ENCODE results near the gene NUDT21.
"Not testable (repeated sequence)": the region's sequence is repeated elsewhere in the genome, so short reads cannot be mapped to it uniquely, and the experiment has no call there.

The NUDT21 gene

GRCh38 chr16:56450986-56451752 lies at the start of gene NUDT21, which contains the start of gene OGFOD1:
TSS of gene NUDT21 (minus strand) at chr16:56451332. CDS start at chr16:56451202, 130 bp downstream.
TSS of gene OGFOD1 (plus strand) at chr16:56451554. CDS start at chr16:56451613, 59 bp downstream.
- Mint-ChIP-seq H3K4me1 (ENCODE audit: low read depth) (peaks cover 42% of the 10 kb centered on the region), H3K9me3 (no peaks in the 10 kb centered on the region), H3K27ac (peak within 1 kb of the TSS; percentile 98), H3K36me3 (ENCODE audit: low read depth) (peaks cover 34% of the 10 kb centered on the region), H3K27me3 (ENCODE audit: low read depth) (no peaks in the 10 kb centered on the region), H3K4me3 (peak within 1 kb of the TSS; percentile 100)

GRCh38 chr16:56493815-56494214 lies 42.7 kb upstream of the NUDT21 start:
- Mint-ChIP-seq H3K27ac (no peak overlapping the region), H3K36me3 (ENCODE audit: low read depth) (peaks cover 19% of the 10 kb centered on the region), H3K4me1 (ENCODE audit: low read depth) (no peaks in the 10 kb centered on the region), H3K9me3 (no peaks in the 10 kb centered on the region), H3K27me3 (ENCODE audit: low read depth) (no peaks in the 10 kb centered on the region), H3K4me3 (no peak overlapping the region)

- Mint-ChIP-seq H3K27me3 (ENCODE audit: low read depth) (no peaks in the 10 kb centered on the region), H3K27ac (no peak overlapping the region), H3K36me3 (ENCODE audit: low read depth) (peaks cover 13% of the 10 kb centered on the region), H3K4me1 (ENCODE audit: low read depth) (no peaks in the 10 kb centered on the region), H3K9me3 (no peaks in the 10 kb centered on the region), H3K4me3 (no peak overlapping the region)
These were observed 42.0 kb upstream of the NUDT21 start for GRCh38 chr16:56493126-56493525.

GRCh38 chr16:56491657-56492261 lies 40.6 kb upstream of the NUDT21 start:
- H3K36me3 Mint-ChIP-seq (ENCODE audit: low read depth), result peaks cover 8% of the 10 kb centered on the region
- no peak overlapping the region for H3K27ac Mint-ChIP-seq
- H3K27me3 Mint-ChIP-seq (ENCODE audit: low read depth), result no peaks in the 10 kb centered on the region
- no peaks in the 10 kb centered on the region for H3K4me1 Mint-ChIP-seq (ENCODE audit: low read depth)
- no peak overlapping the region for H3K4me3 Mint-ChIP-seq
- H3K9me3 Mint-ChIP-seq, result no peaks in the 10 kb centered on the region

GRCh38 chr16:56488868-56489267 lies 37.7 kb upstream of the NUDT21 start:
- H3K9me3 Mint-ChIP-seq; H3K4me1 Mint-ChIP-seq (ENCODE audit: low read depth); H3K27ac Mint-ChIP-seq; H3K36me3 Mint-ChIP-seq (ENCODE audit: low read depth); H3K27me3 Mint-ChIP-seq (ENCODE audit: low read depth); H3K4me3 Mint-ChIP-seq: not testable (repeated sequence)

- no peaks in the 10 kb centered on the region for H3K27me3 Mint-ChIP-seq (ENCODE audit: low read depth)
- no peak overlapping the region for H3K27ac Mint-ChIP-seq
- no peak overlapping the region for H3K4me3 Mint-ChIP-seq
- no peaks in the 10 kb centered on the region for H3K9me3 Mint-ChIP-seq
- peaks cover 7% of the 10 kb centered on the region for H3K36me3 Mint-ChIP-seq (ENCODE audit: low read depth)
- no peaks in the 10 kb centered on the region for H3K4me1 Mint-ChIP-seq (ENCODE audit: low read depth)
These were observed 36.9 kb upstream of the NUDT21 start for GRCh38 chr16:56488035-56488434.

- Mint-ChIP-seq H3K9me3 (no peaks in the 10 kb centered on the region), H3K4me1 (ENCODE audit: low read depth) (no peaks in the 10 kb centered on the region), H3K27me3 (ENCODE audit: low read depth) (no peaks in the 10 kb centered on the region), H3K36me3 (ENCODE audit: low read depth) (peaks cover 9% of the 10 kb centered on the region), H3K4me3 (no peak overlapping the region), H3K27ac (no peak overlapping the region)
These were observed 32.3 kb upstream of the NUDT21 start for GRCh38 chr16:56483394-56483793.

GRCh38 chr16:56482683-56483236 lies 31.6 kb upstream of the NUDT21 start:
- Mint-ChIP-seq H3K27ac (no peak overlapping the region), H3K36me3 (ENCODE audit: low read depth) (peaks cover 10% of the 10 kb centered on the region)

GRCh38 chr16:56481468-56482122 lies 30.5 kb upstream of the NUDT21 start:
- Mint-ChIP-seq H3K27ac (no peak overlapping the region), H3K9me3 (no peaks in the 10 kb centered on the region), H3K4me3 (no peak overlapping the region), H3K27me3 (ENCODE audit: low read depth) (no peaks in the 10 kb centered on the region), H3K4me1 (ENCODE audit: low read depth) (peaks cover 7% of the 10 kb centered on the region), H3K36me3 (ENCODE audit: low read depth) (peaks cover 17% of the 10 kb centered on the region)

More at GRCh38 chr16:56482683-56483236, 31.6 kb upstream of the NUDT21 start:
- Mint-ChIP-seq H3K27me3 (ENCODE audit: low read depth) (no peaks in the 10 kb centered on the region), H3K4me1 (ENCODE audit: low read depth) (no peaks in the 10 kb centered on the region), H3K4me3 (no peak overlapping the region), H3K9me3 (no peaks in the 10 kb centered on the region)

GRCh38 chr16:56480776-56481467 lies 29.8 kb upstream of the NUDT21 start:
- H3K27ac Mint-ChIP-seq, result no peak overlapping the region
- H3K36me3 Mint-ChIP-seq (ENCODE audit: low read depth), result peaks cover 18% of the 10 kb centered on the region
- H3K4me1 Mint-ChIP-seq (ENCODE audit: low read depth), result peaks cover 7% of the 10 kb centered on the region
- H3K4me3 Mint-ChIP-seq, result no peak overlapping the region
- H3K27me3 Mint-ChIP-seq (ENCODE audit: low read depth), result no peaks in the 10 kb centered on the region
- no peaks in the 10 kb centered on the region for H3K9me3 Mint-ChIP-seq

GRCh38 chr16:56479469-56479868 lies 28.3 kb upstream of the NUDT21 start:
- Mint-ChIP-seq H3K9me3 (no peaks in the 10 kb centered on the region), H3K4me1 (ENCODE audit: low read depth) (peaks cover 7% of the 10 kb centered on the region), H3K4me3 (no peak overlapping the region), H3K27ac (no peak overlapping the region), H3K27me3 (ENCODE audit: low read depth) (no peaks in the 10 kb centered on the region), H3K36me3 (ENCODE audit: low read depth) (peaks cover 32% of the 10 kb centered on the region)

- peaks cover 35% of the 10 kb centered on the region for H3K36me3 Mint-ChIP-seq (ENCODE audit: low read depth)
- H3K27me3 Mint-ChIP-seq (ENCODE audit: low read depth), result no peaks in the 10 kb centered on the region
- no peak overlapping the region for H3K27ac Mint-ChIP-seq
- H3K4me1 Mint-ChIP-seq (ENCODE audit: low read depth), result peaks cover 7% of the 10 kb centered on the region
- no peak overlapping the region for H3K4me3 Mint-ChIP-seq
- H3K9me3 Mint-ChIP-seq, result no peaks in the 10 kb centered on the region
These were observed 27.3 kb upstream of the NUDT21 start for GRCh38 chr16:56478281-56479049.

GRCh38 chr16:56477096-56477878 lies 26.2 kb upstream of the NUDT21 start:
- Mint-ChIP-seq H3K36me3 (ENCODE audit: low read depth) (peaks cover 45% of the 10 kb centered on the region), H3K4me1 (ENCODE audit: low read depth) (peaks cover 7% of the 10 kb centered on the region), H3K4me3 (no peak overlapping the region), H3K27me3 (ENCODE audit: low read depth) (no peaks in the 10 kb centered on the region), H3K27ac (no peak overlapping the region), H3K9me3 (no peaks in the 10 kb centered on the region)
